AG09309 (cell line): ENCODE data around the gene KRTAP2-3.
A peak's percentile ranks its signal among the peaks of the same experiment; 100 is the strongest.
"Not testable (repeated sequence)": the region's sequence is repeated elsewhere in the genome, so short reads cannot be mapped to it uniquely, and the experiment has no call there.

Source experiments
- DNase-seq: peaks from one replicate; pipeline ENCODE4 v3.0.0-alpha.2; 2010; ENCODE audit warnings: low read depth
- H3K4me3 ChIP-seq: 2 replicates; pipeline ENCODE4 v1.5.1; 2011; ENCODE audit warnings: mild to moderate bottlenecking, low read depth, low read length, moderate library complexity; ENCODE audit not compliant: control insufficient read depth
- CTCF ChIP-seq: IDR thresholded peaks from 2 replicates; pipeline ENCODE4 v1.5.1; 2011; ENCODE audit warnings: mild to moderate bottlenecking, low read depth, low read length, inconsistent platforms; ENCODE audit not compliant: insufficient read depth, control insufficient read depth; ENCODE audit errors: missing control alignments

KRTAP2-3 gene, protein sequence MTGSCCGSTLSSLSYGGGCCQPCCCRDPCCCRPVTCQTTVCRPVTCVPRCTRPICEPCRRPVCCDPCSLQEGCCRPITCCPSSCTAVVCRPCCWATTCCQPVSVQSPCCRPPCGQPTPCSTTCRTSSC

DNA sequence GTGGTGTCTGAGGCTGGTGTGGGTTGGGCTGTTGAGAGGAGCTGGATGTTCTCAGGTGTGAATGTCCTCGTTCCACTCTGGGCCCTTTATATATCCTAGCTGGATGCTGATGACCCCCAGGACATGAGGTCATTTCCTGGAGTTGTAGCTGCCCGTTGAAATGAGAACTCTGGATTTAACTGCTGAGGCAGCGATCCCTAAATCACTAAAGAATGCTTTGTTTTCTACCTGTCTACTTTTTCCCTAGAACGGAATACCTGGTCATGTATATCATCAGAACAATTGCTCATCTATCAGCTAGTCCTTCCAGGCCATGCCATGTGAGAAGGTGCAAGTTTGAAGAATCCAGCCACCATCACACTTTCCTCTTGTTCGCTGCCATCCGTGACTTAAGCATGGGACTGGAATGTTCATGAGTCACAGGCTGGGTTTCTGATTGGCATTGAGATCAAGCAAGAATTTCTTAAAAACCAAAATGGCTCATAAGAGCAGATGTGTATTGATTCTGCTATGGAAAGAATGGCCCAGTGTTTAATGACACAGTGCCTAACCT lies at the start of gene KRTAP2-3:
TSS of gene KRTAP2-3 (minus strand) at position 63 of the 553 bp plus-strand sequence. CDS start 64 bp downstream, outside the sequence.
- no peak within 1 kb of the TSS for H3K4me3 ChIP-seq
- no peak for TF ChIP-seq CTCF
- peak; percentile 97 for DNase-seq

GRCh38 chr17:41108728-41109386 lies 48.9 kb upstream of the KRTAP2-3 start:
- H3K4me3 ChIP-seq, DNase-seq: not testable (repeated sequence)

- DNase-seq: no peak
- H3K4me3 ChIP-seq: no peak overlapping the region
- no peak for TF ChIP-seq CTCF
Measured at GRCh38 chr17:41107941-41108450, 48.1 kb upstream of the KRTAP2-3 start.

GRCh38 chr17:41105347-41105746 lies 45.4 kb upstream of the KRTAP2-3 start, which contains the start of gene KRTAP4-9:
Gene KRTAP4-9, plus strand, starts transcription at chr17:41105389. Its CDS starts 0 bp downstream, at chr17:41105389.
- not testable (repeated sequence) for DNase-seq, H3K4me3 ChIP-seq

- H3K4me3 ChIP-seq, DNase-seq: not testable (repeated sequence)
Measured at GRCh38 chr17:41104386-41105038, 44.6 kb upstream of the KRTAP2-3 start.

DNA sequence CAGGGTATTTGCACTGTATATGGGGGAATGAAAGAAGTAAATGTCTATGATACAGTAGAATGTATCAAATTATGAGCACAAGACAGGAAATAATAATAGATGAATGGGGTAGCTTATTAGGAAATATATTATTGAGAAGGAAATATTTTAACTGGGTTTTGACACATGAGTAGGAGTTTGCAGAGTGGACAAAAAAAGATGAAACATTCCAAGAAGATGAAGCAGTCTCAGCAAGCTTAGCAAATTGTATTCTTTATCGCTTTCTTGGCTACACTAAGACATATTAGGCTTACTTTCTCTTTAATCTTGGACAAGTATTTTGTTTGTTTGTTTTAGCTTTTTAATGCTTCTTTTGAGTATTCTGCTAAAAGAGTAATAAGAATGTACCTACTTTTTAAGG lies 44.0 kb upstream of the KRTAP2-3 start:
- no peak for TF ChIP-seq CTCF
- no peak for DNase-seq
- no peak overlapping the region for H3K4me3 ChIP-seq

DNA sequence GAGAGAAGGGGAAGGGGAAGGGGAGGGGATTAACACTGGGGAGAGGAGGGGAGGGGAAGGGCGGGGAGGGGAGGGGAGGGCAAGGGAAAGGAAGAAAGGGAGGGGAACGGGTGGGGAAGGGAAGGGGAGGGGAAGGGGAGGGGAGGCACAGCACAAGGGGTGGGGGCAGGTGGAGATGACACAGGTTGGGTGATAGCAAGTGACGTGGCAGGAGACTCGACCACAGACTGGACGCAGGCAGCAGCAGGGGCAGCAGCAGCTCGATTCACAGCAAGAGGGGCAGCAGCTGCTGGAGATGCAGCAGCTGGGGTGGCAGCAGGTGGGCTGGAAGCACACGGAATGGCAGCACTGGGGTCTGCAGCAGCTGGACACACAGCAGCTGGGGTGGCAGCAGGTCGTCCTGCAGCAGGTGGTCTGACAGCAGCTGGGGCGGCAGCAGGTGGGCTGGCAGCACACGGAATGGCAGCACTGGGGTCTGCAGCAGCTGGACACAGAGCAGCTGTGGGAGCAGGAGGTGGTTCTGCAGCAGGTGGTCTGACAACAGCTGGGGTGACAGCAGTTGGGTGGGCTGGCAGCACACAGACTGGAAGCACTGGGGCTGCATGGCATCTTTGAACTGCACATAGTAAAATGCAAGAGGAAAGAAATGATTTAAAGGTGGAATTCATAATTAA lies 41.8 kb upstream of the KRTAP2-3 start, which contains the start of gene KRTAP4-16:
TSS of gene KRTAP4-16 (minus strand) at position 624 of the 674 bp plus-strand sequence. CDS start at position 624, 0 bp downstream.
- no peak for DNase-seq
- TF ChIP-seq CTCF: no peak
- H3K4me3 ChIP-seq: peak within 1 kb of the TSS; percentile 12

GRCh38 chr17:41099682-41100480 lies 40.0 kb upstream of the KRTAP2-3 start:
- H3K4me3 ChIP-seq: not testable (repeated sequence)
- DNase-seq: peak; percentile 55
